ENCODE results near the gene CYP27A1.

Gene CYP27A1

DNA sequence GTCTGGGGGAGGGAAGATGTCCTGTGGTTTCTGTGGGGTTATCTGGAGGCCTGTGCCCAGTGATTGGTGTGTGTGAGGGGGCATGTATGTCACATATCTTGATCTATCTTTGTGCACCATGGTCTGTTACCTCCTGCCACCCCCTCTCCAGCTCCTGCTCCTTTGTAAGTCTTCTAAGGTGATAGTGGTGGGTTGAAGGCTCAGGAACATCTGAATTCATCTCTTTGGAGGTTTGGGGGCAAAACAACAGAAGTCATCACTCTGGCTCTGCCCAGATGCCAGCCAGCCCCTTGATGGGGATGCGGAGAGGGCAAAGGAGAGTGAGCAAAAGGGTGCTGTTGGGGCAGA is 74.9 kb downstream of the CYP27A1 start:
- Histone ChIP-seq H3K9ac (ENCODE audit: low read length) (no peak overlapping the region), H3K79me2 (ENCODE audit: insufficient read depth, low read length) (no peaks in the 10 kb centered on the region), H3K27me3 (ENCODE audit: insufficient read depth, low read length) (peaks cover 24% of the 10 kb centered on the region; the same call in 1 of the 2 replicates), H3K9me2 (ENCODE audit: low read depth, low read length) (no peaks in the 10 kb centered on the region), H3K36me3 (ENCODE audit: insufficient read depth, low read length) (no peaks in the 10 kb centered on the region), H3K4me2 (ENCODE audit: low read length) (no peak overlapping the region), H3F3A (ENCODE audit: insufficient read depth, low read length) (no peaks in the 10 kb centered on the region), H3K4me3 (ENCODE audit: low read depth, low read length, poor library complexity, severe bottlenecking) (no peak overlapping the region), H2AFZ (ENCODE audit: low read length) (no peak overlapping the region), H3K4me1 (ENCODE audit: insufficient read depth, low read length, severe bottlenecking) (no peaks in the 10 kb centered on the region), H4K20me1 (ENCODE audit: insufficient read depth, low read length) (no peaks in the 10 kb centered on the region), H3K9me3 (ENCODE audit: low read length) (no peaks in the 10 kb centered on the region), H3K27ac (ENCODE audit: low read depth, low read length, poor library complexity, severe bottlenecking) (no peak overlapping the region)
- TF ChIP-seq, protein P1, sequence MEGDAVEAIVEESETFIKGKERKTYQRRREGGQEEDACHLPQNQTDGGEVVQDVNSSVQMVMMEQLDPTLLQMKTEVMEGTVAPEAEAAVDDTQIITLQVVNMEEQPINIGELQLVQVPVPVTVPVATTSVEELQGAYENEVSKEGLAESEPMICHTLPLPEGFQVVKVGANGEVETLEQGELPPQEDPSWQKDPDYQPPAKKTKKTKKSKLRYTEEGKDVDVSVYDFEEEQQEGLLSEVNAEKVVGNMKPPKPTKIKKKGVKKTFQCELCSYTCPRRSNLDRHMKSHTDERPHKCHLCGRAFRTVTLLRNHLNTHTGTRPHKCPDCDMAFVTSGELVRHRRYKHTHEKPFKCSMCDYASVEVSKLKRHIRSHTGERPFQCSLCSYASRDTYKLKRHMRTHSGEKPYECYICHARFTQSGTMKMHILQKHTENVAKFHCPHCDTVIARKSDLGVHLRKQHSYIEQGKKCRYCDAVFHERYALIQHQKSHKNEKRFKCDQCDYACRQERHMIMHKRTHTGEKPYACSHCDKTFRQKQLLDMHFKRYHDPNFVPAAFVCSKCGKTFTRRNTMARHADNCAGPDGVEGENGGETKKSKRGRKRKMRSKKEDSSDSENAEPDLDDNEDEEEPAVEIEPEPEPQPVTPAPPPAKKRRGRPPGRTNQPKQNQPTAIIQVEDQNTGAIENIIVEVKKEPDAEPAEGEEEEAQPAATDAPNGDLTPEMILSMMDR (IDR thresholded peaks at IDR 0.05; ENCODE audit: low read length), result no peak
- no peak for TF ChIP-seq EZH2 (IDR thresholded peaks at IDR 0.05; ENCODE audit: borderline replicate concordance, low read length)

DNA sequence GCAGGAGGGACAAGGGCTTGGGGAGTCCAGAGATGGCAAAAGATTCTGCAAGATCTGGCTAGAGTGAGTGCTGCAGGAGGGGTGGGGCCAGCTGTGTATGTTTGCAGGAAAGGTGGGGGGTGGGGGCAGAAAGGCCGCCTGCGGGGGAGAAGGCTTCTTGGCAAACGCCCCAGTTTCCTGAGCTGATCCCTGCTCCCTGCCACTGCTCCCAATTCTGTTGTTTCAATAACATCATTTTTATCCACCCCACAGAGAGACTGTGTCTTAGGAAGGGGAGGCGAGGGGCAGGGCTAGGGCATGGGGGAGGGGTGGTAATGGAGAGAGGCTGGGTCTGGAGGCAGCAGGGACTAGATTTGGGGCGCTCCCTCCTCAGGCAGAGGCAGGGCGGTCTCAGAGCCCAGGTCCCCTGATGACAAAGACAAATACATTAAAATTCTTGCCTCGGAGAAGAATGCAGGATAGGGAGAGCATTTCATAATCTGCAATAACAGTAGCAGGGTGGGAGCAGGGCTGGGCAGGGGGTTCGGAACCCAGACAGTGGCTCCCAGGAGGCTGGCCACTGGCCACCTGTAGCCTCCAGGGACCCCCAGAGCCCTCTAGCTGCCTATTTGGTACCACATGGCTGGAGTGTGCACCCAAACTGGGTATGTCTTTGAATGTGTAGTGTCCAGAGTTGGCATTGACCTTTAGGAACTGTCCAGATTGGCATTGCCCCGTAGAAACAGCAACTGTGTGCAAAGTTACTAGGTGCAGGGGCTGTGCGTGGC is 75.6 kb downstream of the CYP27A1 start:
- Histone ChIP-seq H3F3A (ENCODE audit: insufficient read depth, low read length) (no peaks in the 10 kb centered on the region), H3K27ac (ENCODE audit: low read depth, low read length, poor library complexity, severe bottlenecking) (no peak overlapping the region), H3K27me3 (ENCODE audit: insufficient read depth, low read length) (peaks cover 26% of the 10 kb centered on the region; the same call in 1 of the 2 replicates), H3K36me3 (ENCODE audit: insufficient read depth, low read length) (no peaks in the 10 kb centered on the region), H3K9me2 (ENCODE audit: low read depth, low read length) (no peaks in the 10 kb centered on the region), H3K4me1 (ENCODE audit: insufficient read depth, low read length, severe bottlenecking) (no peaks in the 10 kb centered on the region), H3K9me3 (ENCODE audit: low read length) (no peaks in the 10 kb centered on the region), H3K9ac (ENCODE audit: low read length) (no peak overlapping the region), H3K4me3 (ENCODE audit: low read depth, low read length, poor library complexity, severe bottlenecking) (no peak overlapping the region), H4K20me1 (ENCODE audit: insufficient read depth, low read length) (no peaks in the 10 kb centered on the region), H3K79me2 (ENCODE audit: insufficient read depth, low read length) (no peaks in the 10 kb centered on the region), H2AFZ (ENCODE audit: low read length) (no peak overlapping the region), H3K4me2 (ENCODE audit: low read length) (no peak overlapping the region)
- TF ChIP-seq EZH2 (IDR thresholded peaks at IDR 0.05; ENCODE audit: borderline replicate concordance, low read length), result no peak
- TF ChIP-seq, protein P1 (IDR thresholded peaks at IDR 0.05; ENCODE audit: low read length), result no peak

DNA sequence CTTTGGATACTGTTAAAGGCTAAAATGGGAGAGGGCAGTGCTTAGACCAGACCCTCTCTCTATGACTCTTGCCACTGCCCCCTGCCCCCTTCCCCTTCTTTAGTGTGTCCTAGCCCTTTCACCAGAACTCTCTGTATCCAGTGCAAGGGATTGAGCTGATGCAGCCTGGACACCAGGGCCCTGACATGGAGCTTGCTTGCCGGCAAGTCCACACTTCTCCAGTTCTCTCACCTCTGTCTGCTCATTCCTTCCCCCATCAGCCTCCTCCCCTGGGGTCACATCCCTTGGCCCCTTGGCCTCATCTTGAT is 76.1 kb downstream of the CYP27A1 start:
- H3K9ac ChIP-seq (ENCODE audit: low read length), result no peak overlapping the region
- H3K79me2 ChIP-seq (ENCODE audit: insufficient read depth, low read length), result no peaks in the 10 kb centered on the region
- no peak overlapping the region for H3K4me2 ChIP-seq (ENCODE audit: low read length)
- TF ChIP-seq EZH2 (IDR thresholded peaks at IDR 0.05; ENCODE audit: borderline replicate concordance, low read length), result no peak
- TF ChIP-seq, protein P1 (IDR thresholded peaks at IDR 0.05; ENCODE audit: low read length), result no peak
- no peaks in the 10 kb centered on the region for H3K9me3 ChIP-seq (ENCODE audit: low read length)
- H3K4me3 ChIP-seq (ENCODE audit: low read depth, low read length, poor library complexity, severe bottlenecking), result no peak overlapping the region
- H2AFZ ChIP-seq (ENCODE audit: low read length), result no peak overlapping the region
- H3K27me3 ChIP-seq (ENCODE audit: insufficient read depth, low read length), result peaks cover 26% of the 10 kb centered on the region; the same call in 1 of the 2 replicates
- no peaks in the 10 kb centered on the region for H3K9me2 ChIP-seq (ENCODE audit: low read depth, low read length)
- H3F3A ChIP-seq (ENCODE audit: insufficient read depth, low read length), result no peaks in the 10 kb centered on the region
- H4K20me1 ChIP-seq (ENCODE audit: insufficient read depth, low read length), result no peaks in the 10 kb centered on the region
- no peaks in the 10 kb centered on the region for H3K36me3 ChIP-seq (ENCODE audit: insufficient read depth, low read length)
- no peaks in the 10 kb centered on the region for H3K4me1 ChIP-seq (ENCODE audit: insufficient read depth, low read length, severe bottlenecking)
- no peak overlapping the region for H3K27ac ChIP-seq (ENCODE audit: low read depth, low read length, poor library complexity, severe bottlenecking)
